ENCODE data around the gene CLSTN1.

Gene CLSTN1

GRCh38 chr1:9871707-9872425 is 48.1 kb upstream of the CLSTN1 start:
- no peak overlapping the region for H3K27ac ChIP-seq (ENCODE audit: low read depth, low read length)
- no peak overlapping the region for H3K4me2 ChIP-seq (ENCODE audit: low read depth, low read length, poor library complexity, severe bottlenecking)
- no peaks in the 10 kb centered on the region for H3K27me3 ChIP-seq (ENCODE audit: low read length)

GRCh38 chr1:9871021-9871420 is 47.3 kb upstream of the CLSTN1 start:
- Histone ChIP-seq H3K36me3 (ENCODE audit: low read length) (no peaks in the 10 kb centered on the region), H2AFZ (ENCODE audit: low read depth, low read length, severe bottlenecking) (no peak overlapping the region), H3K27ac (ENCODE audit: low read depth, low read length) (no peak overlapping the region), H3K79me2 (ENCODE audit: insufficient read depth, low read length) (no peaks in the 10 kb centered on the region), H3K4me2 (ENCODE audit: low read depth, low read length, poor library complexity, severe bottlenecking) (no peak overlapping the region), H4K20me1 (ENCODE audit: low read depth, low read length) (no peaks in the 10 kb centered on the region), H3K9me3 (ENCODE audit: insufficient read depth, low read length) (no peaks in the 10 kb centered on the region), H3K9me2 (replicated peaks; ENCODE audit: insufficient read depth, low read length) (no peaks in the 10 kb centered on the region), H3K27me3 (ENCODE audit: low read length) (no peaks in the 10 kb centered on the region), H3K4me3 (ENCODE audit: insufficient read depth, low read length, poor library complexity, severe bottlenecking) (no peak overlapping the region), H3K9ac (ENCODE audit: low read length) (no peak overlapping the region), H3F3A (ENCODE audit: insufficient read depth) (peaks cover 7% of the 10 kb centered on the region)
- TF ChIP-seq EZH2phosphoT487 (conservative IDR thresholded peaks at IDR 0.05; ENCODE audit: low read length), result no peak
- no peak for TF ChIP-seq CTCF (IDR thresholded peaks at IDR 0.05; ENCODE audit: insufficient read depth, low read length, poor library complexity, severe bottlenecking)

More at GRCh38 chr1:9871707-9872425, 48.1 kb upstream of the CLSTN1 start:
- no peak for TF ChIP-seq EZH2phosphoT487 (conservative IDR thresholded peaks at IDR 0.05; ENCODE audit: low read length)
- TF ChIP-seq CTCF (IDR thresholded peaks at IDR 0.05; ENCODE audit: insufficient read depth, low read length, poor library complexity, severe bottlenecking), result no peak
- Histone ChIP-seq H3K9me2 (replicated peaks; ENCODE audit: insufficient read depth, low read length) (no peaks in the 10 kb centered on the region), H3K4me3 (ENCODE audit: insufficient read depth, low read length, poor library complexity, severe bottlenecking) (no peak overlapping the region), H3K9me3 (ENCODE audit: insufficient read depth, low read length) (no peaks in the 10 kb centered on the region), H4K20me1 (ENCODE audit: low read depth, low read length) (no peaks in the 10 kb centered on the region), H3K79me2 (ENCODE audit: insufficient read depth, low read length) (no peaks in the 10 kb centered on the region), H3F3A (ENCODE audit: insufficient read depth) (0 out of 2 replicates have a peak, but pooled peaks cover under 1% of the 10 kb centered on the region), H3K9ac (ENCODE audit: low read length) (no peak overlapping the region), H3K36me3 (ENCODE audit: low read length) (no peaks in the 10 kb centered on the region), H2AFZ (ENCODE audit: low read depth, low read length, severe bottlenecking) (no peak overlapping the region)

DNA sequence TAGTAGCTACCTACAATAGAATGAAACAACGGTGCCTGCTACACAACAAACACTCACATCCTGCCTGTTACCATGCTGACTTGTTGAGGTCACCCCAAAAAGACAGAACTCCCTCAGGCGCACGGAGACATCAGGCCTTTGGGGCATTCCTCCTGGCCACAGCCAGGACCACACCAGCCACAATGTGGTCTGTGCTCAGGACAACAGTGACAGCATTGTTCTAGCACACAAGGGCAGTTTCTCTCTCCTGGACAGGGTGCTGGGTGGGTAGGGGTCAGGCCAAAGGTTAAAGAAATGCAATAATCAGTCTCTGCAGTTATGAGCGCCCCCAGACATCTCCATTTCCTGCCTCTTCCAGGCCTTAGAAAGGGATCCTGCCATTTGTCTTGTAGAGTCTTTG is 46.8 kb upstream of the CLSTN1 start:
- H3K4me3 ChIP-seq (ENCODE audit: insufficient read depth, low read length, poor library complexity, severe bottlenecking), result no peak overlapping the region
- H3K9ac ChIP-seq (ENCODE audit: low read length), result no peak overlapping the region
- no peaks in the 10 kb centered on the region for H3K27me3 ChIP-seq (ENCODE audit: low read length)
- no peaks in the 10 kb centered on the region for H3K36me3 ChIP-seq (ENCODE audit: low read length)
- no peaks in the 10 kb centered on the region for H4K20me1 ChIP-seq (ENCODE audit: low read depth, low read length)
- H3K4me2 ChIP-seq (ENCODE audit: low read depth, low read length, poor library complexity, severe bottlenecking), result no peak overlapping the region
- H3F3A ChIP-seq (ENCODE audit: insufficient read depth), result peaks cover 11% of the 10 kb centered on the region
- H2AFZ ChIP-seq (ENCODE audit: low read depth, low read length, severe bottlenecking), result no peak overlapping the region
- H3K9me2 ChIP-seq (replicated peaks; ENCODE audit: insufficient read depth, low read length), result no peaks in the 10 kb centered on the region
- no peaks in the 10 kb centered on the region for H3K9me3 ChIP-seq (ENCODE audit: insufficient read depth, low read length)
- no peaks in the 10 kb centered on the region for H3K79me2 ChIP-seq (ENCODE audit: insufficient read depth, low read length)
- no peak overlapping the region for H3K27ac ChIP-seq (ENCODE audit: low read depth, low read length)
- TF ChIP-seq CTCF (IDR thresholded peaks at IDR 0.05; ENCODE audit: insufficient read depth, low read length, poor library complexity, severe bottlenecking) (no peak), EZH2phosphoT487 (conservative IDR thresholded peaks at IDR 0.05; ENCODE audit: low read length) (no peak)
